ENCODE data around the gene PCSK9.

DNA sequence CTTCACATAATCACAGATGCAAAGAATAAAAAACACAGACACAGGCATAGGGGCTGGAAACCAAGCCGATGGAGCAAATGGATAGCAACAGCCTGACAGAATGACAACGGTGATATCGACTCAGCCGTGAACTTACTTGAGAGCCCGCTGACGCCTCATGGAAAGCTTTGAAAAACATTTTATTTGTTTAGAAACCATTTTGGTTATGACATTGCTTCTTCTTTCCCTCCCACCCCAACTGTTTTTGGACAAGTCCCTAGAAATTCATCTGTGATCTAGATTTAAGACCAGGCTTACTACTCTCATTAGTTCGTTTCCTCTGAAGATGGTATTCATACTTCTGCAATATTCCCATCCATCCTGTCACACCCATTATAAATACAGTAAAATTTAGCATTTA is 44.9 kb downstream of the PCSK9 start:
- TF ChIP-seq CTCF (IDR thresholded peaks at IDR 0.05) (no peak), POLR2AphosphoS5 (IDR thresholded peaks at IDR 0.05) (no peak)
